ENCODE data around the gene RIPPLY2. TPM values are rescaled to one million over a fixed set of nuclear protein-coding genes. Genes with fewer than 3 reads are reported as not detected.

The RIPPLY2 gene
- polyA plus RNA-seq, 1 donor: 0.23 TPM

Other genes with a start within 250 kb of the RIPPLY2 start
- gene SNAP91, start 144.3 kb upstream of the RIPPLY2 start, polyA plus RNA-seq (ENCODE audit: insufficient read length): 1.3 TPM
- gene CYB5R4, start 6.3 kb downstream of the RIPPLY2 start, polyA plus RNA-seq (ENCODE audit: insufficient read length): 11.9 TPM
- gene MRAP2, start 180.4 kb downstream of the RIPPLY2 start, polyA plus RNA-seq (ENCODE audit: insufficient read length): 21.4 TPM